GM21717 (cell line): ENCODE measurements around the gene SLC26A9.

Experiments
- ATAC-seq: cut with Tn5 transposase; IDR thresholded peaks from one replicate; pipeline ENCODE4 v1.9.1; 2021; ENCODE audit warnings: mild to moderate bottlenecking, moderate library complexity; ENCODE audit not compliant: unreplicated experiment

SLC26A9 gene

GRCh38 chr1:205949753-205950152 is 6.5 kb upstream of the SLC26A9 start:
- no peak for ATAC-seq

- ATAC-seq, result no peak
Observed at GRCh38 chr1:205948886-205949285, 5.6 kb upstream of the SLC26A9 start.

- ATAC-seq, result no peak
Observed at GRCh38 chr1:205948039-205948438, 4.8 kb upstream of the SLC26A9 start.

GRCh38 chr1:205947024-205947423 is 3.8 kb upstream of the SLC26A9 start:
- ATAC-seq, result no peak

GRCh38 chr1:205945069-205945468 is 1.8 kb upstream of the SLC26A9 start:
- no peak for ATAC-seq

GRCh38 chr1:205944525-205944924 is 1.3 kb upstream of the SLC26A9 start:
- ATAC-seq, result no peak

GRCh38 chr1:205942631-205943159 is 561 bp downstream of the SLC26A9 start:
- ATAC-seq, result no peak

GRCh38 chr1:205940710-205941109 is 2.5 kb downstream of the SLC26A9 start:
- no peak for ATAC-seq

- ATAC-seq, result no peak
Observed at GRCh38 chr1:205939690-205940330, 3.4 kb downstream of the SLC26A9 start.

GRCh38 chr1:205938682-205939081 is 4.6 kb downstream of the SLC26A9 start:
- no peak for ATAC-seq

- no peak for ATAC-seq
Observed at GRCh38 chr1:205936846-205937586, 6.2 kb downstream of the SLC26A9 start.

GRCh38 chr1:205936311-205936710 is 6.9 kb downstream of the SLC26A9 start:
- no peak for ATAC-seq

GRCh38 chr1:205935869-205936268 is 7.4 kb downstream of the SLC26A9 start:
- ATAC-seq, result no peak

- no peak for ATAC-seq
Observed at GRCh38 chr1:205934788-205935187, 8.5 kb downstream of the SLC26A9 start.

GRCh38 chr1:205933671-205934618 is 9.3 kb downstream of the SLC26A9 start:
- ATAC-seq, result no peak

GRCh38 chr1:205932776-205933175 is 10.5 kb downstream of the SLC26A9 start:
- ATAC-seq, result no peak

GRCh38 chr1:205930799-205931281 is 12.4 kb downstream of the SLC26A9 start:
- no peak for ATAC-seq

GRCh38 chr1:205930195-205930577 is 13.1 kb downstream of the SLC26A9 start:
- ATAC-seq, result no peak

- no peak for ATAC-seq
Observed at GRCh38 chr1:205929496-205930194, 13.6 kb downstream of the SLC26A9 start.

GRCh38 chr1:205928317-205928716 is 14.9 kb downstream of the SLC26A9 start:
- ATAC-seq, result no peak
